HepG2 (cell line): ENCODE results near the gene PGPEP1. TPM values are rescaled to one million over a fixed set of nuclear protein-coding genes. Genes with fewer than 3 reads are reported as not detected.

Source experiments
- BHLHE40 ChIP-seq: IDR thresholded peaks from 2 replicates; pipeline ENCODE4 v1.6.1; 2011; ENCODE audit warnings: low read length, improper control_type of control experiment
- CREBL2 ChIP-seq: sonication (generic); formaldehyde crosslinking; IDR thresholded peaks from 2 replicates; pipeline ENCODE4 v1.8.1; 2023; ENCODE audit warnings: missing genetic modification reagents, mild to moderate bottlenecking, borderline replicate concordance
- EEA1 ChIP-seq: sonication (generic); formaldehyde crosslinking; IDR thresholded peaks from 2 replicates; pipeline ENCODE4 v1.5.1; 2020; ENCODE audit warnings: mild to moderate bottlenecking, missing genetic modification reagents, borderline replicate concordance
- EP300 ChIP-seq, 3 experiments: sonication (generic) in 1 of 3; formaldehyde crosslinking in 1 of 3; IDR thresholded peaks; 2 replicates each; pipeline versions ENCODE4 v1.5.1 to v1.6.1; 2011 to 2020; ENCODE audit warnings: low read depth in 2 of 3, low read length in 2 of 3, borderline replicate concordance in 1 of 3, improper control_type of control experiment in 1 of 3, mild to moderate bottlenecking in 1 of 3, missing genetic modification reagents in 1 of 3, moderate library complexity in 1 of 3
- FOXJ3 ChIP-seq: sonication (generic); formaldehyde crosslinking; IDR thresholded peaks from 2 replicates; pipeline ENCODE4 v1.4.0; 2020; ENCODE audit warnings: missing genetic modification reagents, mild to moderate bottlenecking, borderline replicate concordance
- MAZ ChIP-seq, 2 experiments: sonication (generic) in 1 of 2; formaldehyde crosslinking in 1 of 2; IDR thresholded peaks; 2 replicates each; pipeline versions ENCODE4 v1.5.0 to v1.6.1; 2012 to 2020; ENCODE audit warnings: low read depth in 2 of 2, mild to moderate bottlenecking in 2 of 2, borderline replicate concordance in 1 of 2, improper control_type of control experiment in 1 of 2, low read length in 1 of 2, missing genetic modification reagents in 1 of 2, moderate library complexity in 1 of 2
- NCOR1 ChIP-seq: fragments of 200-600 bp; sonication (generic); IDR thresholded peaks from 2 replicates; pipeline ENCODE4 v1.7.0; 2017; ENCODE audit warnings: antibody characterized with exemption, low read length, borderline replicate concordance
- PAXIP1 ChIP-seq: sonication (generic); formaldehyde crosslinking; conservative IDR thresholded peaks from 2 replicates; pipeline ENCODE4 v1.4.0; 2020; ENCODE audit warnings: mild to moderate bottlenecking, missing genetic modification reagents, moderate library complexity
- POLR2AphosphoS2 ChIP-seq: IDR thresholded peaks from 2 replicates; pipeline ENCODE4 v1.6.1; 2011; ENCODE audit warnings: low read depth, low read length, improper control_type of control experiment
- SUZ12 ChIP-seq: fragments of 150-350 bp; IDR thresholded peaks from 2 replicates; pipeline ENCODE4 v1.6.1; 2014; ENCODE audit warnings: low read depth, low read length
- TCF7 ChIP-seq: sonication (generic); IDR thresholded peaks from 2 replicates; pipeline ENCODE4 v1.6.1; 2016; ENCODE audit warnings: antibody characterized with exemption, low read depth
- ZNF292 ChIP-seq: sonication (generic); formaldehyde crosslinking; IDR thresholded peaks from 2 replicates; pipeline ENCODE4 v1.8.1; 2022; ENCODE audit warnings: mild to moderate bottlenecking, low read depth, missing genetic modification reagents, borderline replicate concordance
- ZNF619 ChIP-seq: sonication (generic); formaldehyde crosslinking; IDR thresholded peaks from 2 replicates; pipeline ENCODE4 v1.4.0; 2020; ENCODE audit warnings: mild to moderate bottlenecking, missing genetic modification reagents
- ZNF841 ChIP-seq: sonication (generic); formaldehyde crosslinking; IDR thresholded peaks from 2 replicates; pipeline ENCODE4 v1.8.1; 2023; ENCODE audit warnings: missing genetic modification reagents, borderline replicate concordance
- polyA plus RNA-seq, 8 experiments: library from polyadenylated mRNA; depleted of rRNA in 3 of 8; stranded (reverse) in 7 of 8; unstranded in 1 of 8; fragments of >200 nt; fragmentation: Illumina TruSeq in 4 of 8; extraction: Trizol in 4 of 8; gene quantifications; 2 replicates each; pipeline versions ENCODE4 v1.2.1 to v1.2.3, GENCODE V29; 2011 to 2016; ENCODE audit warnings: low read depth in 4 of 8, missing spikeins in 1 of 8, mixed read lengths in 1 of 8; ENCODE audit not compliant: insufficient read depth in 1 of 8
- total RNA-seq, 5 experiments: library from RNA; depleted of rRNA; stranded (reverse); fragments of >200 nt; fragmentation: Illumina TruSeq; extraction: Trizol; gene quantifications; 2 replicates each; pipeline ENCODE4 v1.2.3, GENCODE V29; 2016; ENCODE audit warnings: low read depth in 1 of 5
- TF ChIP-seq, protein P1 (sequence below): IDR thresholded peaks from 2 replicates; pipeline ENCODE4 v1.6.1; 2012; ENCODE audit warnings: low read length, improper control_type of control experiment
- TF ChIP-seq, protein P2 (sequence below): sonication (generic); formaldehyde crosslinking; IDR thresholded peaks from 2 replicates; pipeline ENCODE4 v1.4.0; 2020; ENCODE audit warnings: mild to moderate bottlenecking, missing genetic modification reagents

Gene PGPEP1
- total and polyA plus RNA-seq, 2 of the 13 experiments (the other 11 are each of a cell fraction or from before 2014, with no cell fraction given) = 53.1 to 56.6 TPM

GRCh38 chr19:18340990-18341868, 831 bp downstream of the PGPEP1 start (continued):
- TF ChIP-seq PAXIP1 (CRISPR knock-in tag) (peak; percentile 95), EEA1 (CRISPR knock-in tag) (no peak), NCOR1 (peak; percentile 75; the same call in 1 of the 2 replicates), CREBL2 (CRISPR knock-in tag) (no peak), MAZ (IDR thresholded peaks at IDR 0.05; ENCODE audit: borderline replicate concordance, low read depth, low read length) (0 out of 2 replicates have a peak, but pooled peaks have one; percentile 43), MAZ (CRISPR knock-in tag; IDR thresholded peaks at IDR 0.05; ENCODE audit: low read depth) (no peak), EP300 (IDR thresholded peaks at IDR 0.05; ENCODE audit: low read depth in 2 of 2, low read length in 2 of 2) (0 out of 4 replicates have a peak, but pooled peaks of 1 of the 2 experiments have one; percentile 15), EP300 (CRISPR knock-in tag; IDR thresholded peaks at IDR 0.05; ENCODE audit: borderline replicate concordance) (no peak), ZNF292 (CRISPR knock-in tag) (peak; percentile 23; the same call in 1 of the 2 replicates), FOXJ3 (CRISPR knock-in tag) (0 out of 2 replicates have a peak, but pooled peaks have one; percentile 22), TCF7 (no peak), ZNF841 (CRISPR knock-in tag) (no peak), ZNF619 (CRISPR knock-in tag) (peak; percentile 1; the same call in 1 of the 2 replicates), BHLHE40 (no peak), SUZ12 (no peak), POLR2AphosphoS2 (no peak)
- TF ChIP-seq, protein P1, sequence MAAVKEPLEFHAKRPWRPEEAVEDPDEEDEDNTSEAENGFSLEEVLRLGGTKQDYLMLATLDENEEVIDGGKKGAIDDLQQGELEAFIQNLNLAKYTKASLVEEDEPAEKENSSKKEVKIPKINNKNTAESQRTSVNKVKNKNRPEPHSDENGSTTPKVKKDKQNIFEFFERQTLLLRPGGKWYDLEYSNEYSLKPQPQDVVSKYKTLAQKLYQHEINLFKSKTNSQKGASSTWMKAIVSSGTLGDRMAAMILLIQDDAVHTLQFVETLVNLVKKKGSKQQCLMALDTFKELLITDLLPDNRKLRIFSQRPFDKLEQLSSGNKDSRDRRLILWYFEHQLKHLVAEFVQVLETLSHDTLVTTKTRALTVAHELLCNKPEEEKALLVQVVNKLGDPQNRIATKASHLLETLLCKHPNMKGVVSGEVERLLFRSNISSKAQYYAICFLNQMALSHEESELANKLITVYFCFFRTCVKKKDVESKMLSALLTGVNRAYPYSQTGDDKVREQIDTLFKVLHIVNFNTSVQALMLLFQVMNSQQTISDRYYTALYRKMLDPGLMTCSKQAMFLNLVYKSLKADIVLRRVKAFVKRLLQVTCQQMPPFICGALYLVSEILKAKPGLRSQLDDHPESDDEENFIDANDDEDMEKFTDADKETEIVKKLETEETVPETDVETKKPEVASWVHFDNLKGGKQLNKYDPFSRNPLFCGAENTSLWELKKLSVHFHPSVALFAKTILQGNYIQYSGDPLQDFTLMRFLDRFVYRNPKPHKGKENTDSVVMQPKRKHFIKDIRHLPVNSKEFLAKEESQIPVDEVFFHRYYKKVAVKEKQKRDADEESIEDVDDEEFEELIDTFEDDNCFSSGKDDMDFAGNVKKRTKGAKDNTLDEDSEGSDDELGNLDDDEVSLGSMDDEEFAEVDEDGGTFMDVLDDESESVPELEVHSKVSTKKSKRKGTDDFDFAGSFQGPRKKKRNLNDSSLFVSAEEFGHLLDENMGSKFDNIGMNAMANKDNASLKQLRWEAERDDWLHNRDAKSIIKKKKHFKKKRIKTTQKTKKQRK = no peak
- TF ChIP-seq, protein P2, sequence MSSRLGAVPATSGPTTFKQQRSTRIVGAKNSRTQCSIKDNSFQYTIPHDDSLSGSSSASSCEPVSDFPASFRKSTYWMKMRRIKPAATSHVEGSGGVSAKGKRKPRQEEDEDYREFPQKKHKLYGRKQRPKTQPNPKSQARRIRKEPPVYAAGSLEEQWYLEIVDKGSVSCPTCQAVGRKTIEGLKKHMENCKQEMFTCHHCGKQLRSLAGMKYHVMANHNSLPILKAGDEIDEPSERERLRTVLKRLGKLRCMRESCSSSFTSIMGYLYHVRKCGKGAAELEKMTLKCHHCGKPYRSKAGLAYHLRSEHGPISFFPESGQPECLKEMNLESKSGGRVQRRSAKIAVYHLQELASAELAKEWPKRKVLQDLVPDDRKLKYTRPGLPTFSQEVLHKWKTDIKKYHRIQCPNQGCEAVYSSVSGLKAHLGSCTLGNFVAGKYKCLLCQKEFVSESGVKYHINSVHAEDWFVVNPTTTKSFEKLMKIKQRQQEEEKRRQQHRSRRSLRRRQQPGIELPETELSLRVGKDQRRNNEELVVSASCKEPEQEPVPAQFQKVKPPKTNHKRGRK (CRISPR knock-in tag) = no peak
